ENCODE results near the gene MGAT4A. TPM values are rescaled to one million over a fixed set of nuclear protein-coding genes. Genes with fewer than 3 reads are reported as not detected.

The MGAT4A gene
- total and polyA plus RNA-seq, 9 of the 15 experiments (the other 6 are each of a cell fraction or from before 2014, with no cell fraction given): 0.03 to 0.53 (median 0.18) TPM; not detected in 2

DNA sequence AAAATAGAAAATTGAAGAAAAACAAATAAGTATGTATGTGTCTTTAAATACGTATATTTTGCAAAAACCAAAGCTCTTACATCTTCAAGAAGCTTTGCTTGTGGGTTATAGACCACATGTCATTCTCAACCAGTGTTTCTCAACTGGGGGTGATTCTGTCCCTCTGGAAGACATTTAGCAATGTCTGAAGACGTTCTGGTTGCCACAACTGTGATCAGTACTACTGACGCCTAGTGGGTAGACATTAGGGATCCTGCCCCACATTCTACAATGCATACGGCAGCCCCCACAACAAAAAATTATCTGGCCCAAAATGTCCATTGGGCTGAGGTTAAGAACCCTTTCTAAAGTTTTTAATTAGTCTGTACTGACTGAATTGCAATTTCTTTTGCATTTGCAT lies 74.1 kb downstream of the MGAT4A start (continued):
- TF ChIP-seq PKNOX1 (IDR thresholded peaks at IDR 0.05) (no peak), ZHX1 (conservative IDR thresholded peaks at IDR 0.05; ENCODE audit: low read length) (no peak), TCF7 (IDR thresholded peaks at IDR 0.05; ENCODE audit: borderline replicate concordance) (no peak), SMAD2 (IDR thresholded peaks at IDR 0.05; ENCODE audit: low read depth, low read length) (no peak)

- no peaks in the 10 kb centered on the region for H3K4me1 ChIP-seq (replicated peaks in 1 of 2; ENCODE audit: control insufficient read depth in 2 of 2, insufficient read depth in 2 of 2, low read length in 2 of 2)
- intact Hi-C loops (cut with micrococcal nuclease): no loop called here
Measured at GRCh38 chr2:98654699-98655495, 76.0 kb downstream of the MGAT4A start.

More at GRCh38 chr2:98654699-98655495, 76.0 kb downstream of the MGAT4A start:
- no peak overlapping the region for H2AFZ ChIP-seq (ENCODE audit: low read depth, low read length)
- H3K4me3 ChIP-seq: no peak overlapping the region
- H3K9ac ChIP-seq (ENCODE audit: insufficient read depth in 1 of 2, low read depth in 2 of 2, low read length in 2 of 2): no peak overlapping the region
- no peak overlapping the region for H3K27ac ChIP-seq (ENCODE audit: extremely low read depth, low read depth, low read length)
- H3K4me2 ChIP-seq (ENCODE audit: insufficient read depth, low read length): no peak overlapping the region
- DNase-seq (ENCODE audit: extremely low read depth in 1 of 4, low spot score in 3 of 4) (peak in 1 of 4 experiments; percentile 6), FAIRE-seq (no peak), ATAC-seq (no peak)
- no peaks in the 10 kb centered on the region for H4K20me1 ChIP-seq (replicated peaks; ENCODE audit: control insufficient read depth, insufficient read depth, low read length)
- in situ Hi-C loops (cut with MboI): loop anchor here (5.0 kb wide), 1 partner anchor 172 kb away; no protein-coding TSS in a partner anchor
- TF ChIP-seq RFX1 (IDR thresholded peaks at IDR 0.05) (peak; percentile 53), CC2D1A (IDR thresholded peaks at IDR 0.05) (no peak), MCM7 (IDR thresholded peaks at IDR 0.05) (no peak)
- POLR2A ChIA-PET: interaction anchor here (0.6 kb wide), 1 partner anchor 956 kb away, joined by 3 read pairs; no protein-coding TSS in a partner anchor
- no peaks in the 10 kb centered on the region for H3K79me2 ChIP-seq (ENCODE audit: control insufficient read depth, insufficient read depth, low read length)
- no peaks in the 10 kb centered on the region for H3K9me3 ChIP-seq (replicated peaks; ENCODE audit: control insufficient read depth, insufficient read depth, low read depth, low read length)
- CTCF ChIA-PET (ENCODE audit: low intra/inter-chr PET ratio): no interaction called here
- no TSS peak for BruUV-seq (replicated peaks)
- no peaks in the 10 kb centered on the region; a peak in 1 of 5 replicates for H3K27me3 ChIP-seq (ENCODE audit: control insufficient read depth in 2 of 2, insufficient read depth in 2 of 2, low read length in 2 of 2)
- no peaks in the 10 kb centered on the region for H3K36me3 ChIP-seq (ENCODE audit: control insufficient read depth, insufficient read depth, low read length)
- 0% methylated on average over 3 of the region's 3 CpGs for WGBS (ENCODE audit: insufficient coverage, low coverage, missing lambda C conversion rate)
- H3K9me1 ChIP-seq (ENCODE audit: control insufficient read depth, insufficient read depth, low read length): no peaks in the 10 kb centered on the region

Data from K562 (cell line).